NB4 (cell line): ENCODE data around the gene CNTLN.

Source experiments
- DNase-seq: peaks from one replicate; pipeline ENCODE4 v3.0.0; 2010; ENCODE audit warnings: low read depth
- H3K4me3 ChIP-seq: one replicate; pipeline ENCODE4 v1.5.1; 2011; ENCODE audit warnings: mild to moderate bottlenecking, low read depth, low read length, moderate library complexity
- MYC ChIP-seq: IDR thresholded peaks from 2 replicates; pipeline ENCODE4 v1.6.1; 2011; ENCODE audit warnings: low read depth, low read length
- POLR2A ChIP-seq: IDR thresholded peaks from 2 replicates; pipeline ENCODE4 v1.6.1; 2011; ENCODE audit warnings: mild to moderate bottlenecking; ENCODE audit not compliant: insufficient read length; ENCODE audit errors: extremely low read depth
- TF ChIP-seq, protein P1 (sequence below): IDR thresholded peaks from one replicate; pipeline ENCODE4 v1.5.1; 2012; ENCODE audit warnings: low read depth, low read length
- TF ChIP-seq, protein P2 (sequence below): IDR thresholded peaks from 2 replicates; pipeline ENCODE4 v1.6.1; 2011; ENCODE audit warnings: low read depth, low read length

CNTLN gene

DNA sequence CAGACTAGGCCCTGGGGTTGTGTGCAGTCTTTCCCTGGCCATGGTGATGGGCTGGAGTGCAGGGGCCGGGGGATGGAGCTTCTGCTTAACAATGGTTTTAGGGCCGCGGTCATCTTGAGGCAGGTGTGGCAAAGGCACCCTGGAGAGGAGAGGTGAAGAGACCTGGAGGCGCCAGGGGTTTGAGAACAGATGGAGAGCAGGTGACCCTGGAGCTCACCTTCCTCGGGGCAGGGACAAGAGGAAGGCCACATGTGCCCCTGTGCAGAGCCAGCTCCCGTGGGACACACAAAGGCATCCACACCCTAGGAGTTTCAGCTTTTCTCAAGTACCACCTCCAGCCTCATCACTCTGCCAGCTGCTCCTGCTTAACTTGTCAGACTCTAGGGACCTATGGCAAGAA, 397.6 kb downstream of the CNTLN start:
- TF ChIP-seq POLR2A, result no peak
- TF ChIP-seq, protein P1, sequence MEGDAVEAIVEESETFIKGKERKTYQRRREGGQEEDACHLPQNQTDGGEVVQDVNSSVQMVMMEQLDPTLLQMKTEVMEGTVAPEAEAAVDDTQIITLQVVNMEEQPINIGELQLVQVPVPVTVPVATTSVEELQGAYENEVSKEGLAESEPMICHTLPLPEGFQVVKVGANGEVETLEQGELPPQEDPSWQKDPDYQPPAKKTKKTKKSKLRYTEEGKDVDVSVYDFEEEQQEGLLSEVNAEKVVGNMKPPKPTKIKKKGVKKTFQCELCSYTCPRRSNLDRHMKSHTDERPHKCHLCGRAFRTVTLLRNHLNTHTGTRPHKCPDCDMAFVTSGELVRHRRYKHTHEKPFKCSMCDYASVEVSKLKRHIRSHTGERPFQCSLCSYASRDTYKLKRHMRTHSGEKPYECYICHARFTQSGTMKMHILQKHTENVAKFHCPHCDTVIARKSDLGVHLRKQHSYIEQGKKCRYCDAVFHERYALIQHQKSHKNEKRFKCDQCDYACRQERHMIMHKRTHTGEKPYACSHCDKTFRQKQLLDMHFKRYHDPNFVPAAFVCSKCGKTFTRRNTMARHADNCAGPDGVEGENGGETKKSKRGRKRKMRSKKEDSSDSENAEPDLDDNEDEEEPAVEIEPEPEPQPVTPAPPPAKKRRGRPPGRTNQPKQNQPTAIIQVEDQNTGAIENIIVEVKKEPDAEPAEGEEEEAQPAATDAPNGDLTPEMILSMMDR, result no peak
- TF ChIP-seq MYC, result no peak
- TF ChIP-seq, protein P2, sequence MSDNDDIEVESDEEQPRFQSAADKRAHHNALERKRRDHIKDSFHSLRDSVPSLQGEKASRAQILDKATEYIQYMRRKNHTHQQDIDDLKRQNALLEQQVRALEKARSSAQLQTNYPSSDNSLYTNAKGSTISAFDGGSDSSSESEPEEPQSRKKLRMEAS, result no peak
- no peak overlapping the region for H3K4me3 ChIP-seq
- DNase-seq, result no peak

DNA sequence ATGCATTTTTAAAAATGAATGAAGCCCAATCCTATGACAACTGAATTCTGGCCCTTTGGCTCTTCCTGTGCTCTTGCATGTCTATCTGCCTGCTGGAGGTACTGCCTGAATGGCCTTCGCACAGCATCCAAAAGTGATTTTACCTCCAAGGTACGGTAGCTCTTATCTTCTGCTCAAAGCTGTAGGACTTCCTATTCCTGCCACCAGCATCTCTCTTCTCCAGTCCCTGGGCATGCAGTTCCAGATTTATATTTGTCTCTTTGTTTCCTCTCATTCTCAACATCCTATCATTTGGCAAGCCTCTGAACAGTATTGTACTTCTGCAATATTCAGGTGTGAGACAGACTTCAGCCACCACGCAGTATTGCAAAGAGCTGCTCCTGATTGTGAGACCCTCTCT, 400.3 kb downstream of the CNTLN start:
- no peak for DNase-seq
- no peak overlapping the region for H3K4me3 ChIP-seq
- TF ChIP-seq POLR2A, result no peak
- TF ChIP-seq, protein P2, result no peak
- TF ChIP-seq, protein P1, result no peak
- no peak for TF ChIP-seq MYC

DNA sequence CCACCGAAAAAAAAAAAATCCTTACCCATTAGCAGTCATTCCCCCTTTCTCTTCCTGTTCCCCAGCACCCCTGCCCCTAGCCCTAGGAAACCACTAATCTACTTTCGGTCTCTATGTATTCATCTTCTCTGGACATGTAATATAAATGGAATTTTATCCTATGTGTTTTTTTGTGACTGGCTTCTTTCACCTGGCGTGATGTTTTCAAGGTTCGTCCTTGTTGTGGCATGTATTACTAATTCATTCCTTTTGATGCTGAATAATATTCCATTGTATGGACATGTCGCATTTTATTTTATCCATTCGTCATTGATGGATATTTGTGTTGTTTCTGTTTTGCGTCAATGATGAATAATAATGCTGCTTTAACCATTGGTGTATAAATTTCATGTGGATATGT, 401.2 kb downstream of the CNTLN start:
- no peak overlapping the region for H3K4me3 ChIP-seq
- DNase-seq, result no peak
- TF ChIP-seq POLR2A (no peak), MYC (no peak)
- TF ChIP-seq, protein P1, result no peak
- TF ChIP-seq, protein P2, result no peak

DNA sequence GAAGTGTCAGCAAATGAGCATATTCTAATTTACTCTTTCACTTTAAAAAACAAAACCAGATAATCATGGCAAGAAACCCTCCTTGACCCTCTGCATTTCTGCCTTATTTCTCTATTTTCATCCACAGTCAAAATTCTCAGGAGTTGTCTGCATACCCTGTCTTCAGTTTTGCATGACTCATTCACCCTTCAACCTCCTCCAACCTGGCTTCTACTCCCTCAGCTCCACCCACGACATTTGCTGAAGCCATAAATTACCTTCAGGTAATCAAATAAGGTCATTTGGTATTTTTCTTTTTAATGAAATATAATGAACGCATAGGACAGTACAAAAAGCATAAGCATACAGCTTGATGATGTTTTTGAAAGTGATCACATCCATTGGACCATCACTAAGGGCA, 416.2 kb downstream of the CNTLN start:
- no peak overlapping the region for H3K4me3 ChIP-seq
- no peak for TF ChIP-seq POLR2A
- no peak for TF ChIP-seq MYC
- TF ChIP-seq, protein P2, result no peak
- TF ChIP-seq, protein P1, result no peak
- no peak for DNase-seq
